Measurements from ENCODE around the gene BCAS1. TPM values are rescaled to one million over a fixed set of nuclear protein-coding genes. Genes with fewer than 3 reads are reported as not detected.

The BCAS1 gene
- total RNA-seq, 6 experiments from 2014 or later = 0.07 to 0.43 (median 0.15) TPM; not detected in 2

- 52% methylated on average over 9 of the region's 9 CpGs for WGBS (ENCODE audit: insufficient coverage, low coverage, low lambda C conversion rate, missing lambda C conversion rate)
Observed at GRCh38 chr20:54093423-54094267, 23.3 kb upstream of the BCAS1 start.

GRCh38 chr20:54092021-54092420 lies 21.6 kb upstream of the BCAS1 start:
- Histone ChIP-seq H3K27me3 (no peaks in the 10 kb centered on the region), H3K4me1 (no peaks in the 10 kb centered on the region), H3K4me3 (no peak overlapping the region), H3K27ac (no peak overlapping the region), H3K9me3 (no peaks in the 10 kb centered on the region), H3K36me3 (no peaks in the 10 kb centered on the region)
- DNase-seq (no peak), ATAC-seq (no peak)
- WGBS (ENCODE audit: insufficient coverage, low coverage, low lambda C conversion rate, missing lambda C conversion rate) = no CpG with 5 or more reads among the region's 2 CpGs
- intact Hi-C loops (cut with DNase I) = loop anchor here in 1 of 2 donors (10.0 kb wide), 1 partner anchor 573 kb away; no protein-coding TSS in a partner anchor
- TF ChIP-seq CTCF (IDR thresholded peaks at IDR 0.05) (no peak), POLR2A (IDR thresholded peaks at IDR 0.05) (no peak)

More at GRCh38 chr20:54093423-54094267, 23.3 kb upstream of the BCAS1 start:
- Histone ChIP-seq H3K9me3 (no peaks in the 10 kb centered on the region), H3K4me3 (no peak overlapping the region), H3K27me3 (no peaks in the 10 kb centered on the region), H3K36me3 (no peaks in the 10 kb centered on the region), H3K27ac (no peak overlapping the region), H3K4me1 (no peaks in the 10 kb centered on the region)
- DNase-seq (no peak), ATAC-seq (no peak)
- no peak for TF ChIP-seq POLR2A (IDR thresholded peaks at IDR 0.05)
- no peak for TF ChIP-seq CTCF (IDR thresholded peaks at IDR 0.05)
- intact Hi-C loops (cut with DNase I) = loop anchor here in 1 of 2 donors (10.0 kb wide), 1 partner anchor 571 kb away; no protein-coding TSS in a partner anchor

GRCh38 chr20:54091120-54091480 lies 20.7 kb upstream of the BCAS1 start:
- no peak overlapping the region for H3K27ac ChIP-seq
- DNase-seq = no peak
- no peak for ATAC-seq
- H3K4me3 ChIP-seq = no peak overlapping the region
- no peaks in the 10 kb centered on the region for H3K4me1 ChIP-seq
- H3K9me3 ChIP-seq = no peaks in the 10 kb centered on the region
- intact Hi-C loops (cut with DNase I) = loop anchor here in 1 of 2 donors (10.0 kb wide), 1 partner anchor 574 kb away; no protein-coding TSS in a partner anchor
- 69% methylated on average over 6 of the region's 6 CpGs for WGBS (ENCODE audit: insufficient coverage, low coverage, low lambda C conversion rate, missing lambda C conversion rate)
- no peak for TF ChIP-seq CTCF (IDR thresholded peaks at IDR 0.05)
- no peak for TF ChIP-seq POLR2A (IDR thresholded peaks at IDR 0.05)
- no peaks in the 10 kb centered on the region for H3K27me3 ChIP-seq
- no peaks in the 10 kb centered on the region for H3K36me3 ChIP-seq

- intact Hi-C loops (cut with DNase I) = loop anchor here in 1 of 2 donors (10.0 kb wide), 1 partner anchor 574 kb away; no protein-coding TSS in a partner anchor
- H3K4me1 ChIP-seq = no peaks in the 10 kb centered on the region
- H3K27ac ChIP-seq = no peak overlapping the region
- no peaks in the 10 kb centered on the region for H3K9me3 ChIP-seq
- H3K36me3 ChIP-seq = no peaks in the 10 kb centered on the region
- H3K27me3 ChIP-seq = no peaks in the 10 kb centered on the region
- whole genome bisulfite sequencing (ENCODE audit: insufficient coverage, low coverage, low lambda C conversion rate, missing lambda C conversion rate) = 47% methylated on average over 6 of the region's 6 CpGs
- ATAC-seq = no peak
- TF ChIP-seq POLR2A (IDR thresholded peaks at IDR 0.05) = no peak
- DNase-seq = no peak
- H3K4me3 ChIP-seq = no peak overlapping the region
Observed at GRCh38 chr20:54090230-54091119, 20.1 kb upstream of the BCAS1 start.

All from right lobe of liver (tissue), 6 donors.